Sigmoid colon (tissue), 7 donors: ENCODE measurements around the gene RPS19. TPM values are rescaled to one million over a fixed set of nuclear protein-coding genes. Genes with fewer than 3 reads are reported as not detected.

ENCODE experiments used
- DNase-seq: peaks from one replicate; pipeline ENCODE4 v3.0.0-alpha.2; 2019
- H3K27ac ChIP-seq, 4 donors: fragments of 200-600 bp; sonication (generic); one replicate each; pipeline ENCODE4 v1.5.1; 2016 to 2019; ENCODE audit warnings: mild to moderate bottlenecking in 1 of 4
- H3K27me3 ChIP-seq, 3 donors: fragments of 200-600 bp; sonication (generic); one replicate each; pipeline ENCODE4 v1.5.1; 2019; ENCODE audit warnings: mild to moderate bottlenecking in 1 of 3
- H3K36me3 ChIP-seq, 4 donors: fragments of 200-600 bp; sonication (generic); one replicate each; pipeline ENCODE4 v1.5.1; 2016 to 2019
- H3K4me1 ChIP-seq, 4 donors: fragments of 200-600 bp; sonication (generic); one replicate each; pipeline ENCODE4 v1.5.1; 2017 to 2019
- H3K4me3 ChIP-seq, 4 donors: fragments of 200-600 bp; sonication (generic); one replicate each; pipeline ENCODE4 v1.5.1; 2017 to 2019; ENCODE audit warnings: mild to moderate bottlenecking in 2 of 4, moderate library complexity in 1 of 4
- H3K9me3 ChIP-seq, 4 donors: fragments of 200-600 bp in 3 of 4; sonication (generic) in 3 of 4; one replicate each; pipeline versions ENCODE4 v1.5.1 to v1.6.1; 2013 to 2019
- EP300 ChIP-seq, 4 donors: sonication (generic); formaldehyde crosslinking; IDR thresholded peaks; one replicate each; pipeline ENCODE4 v1.6.1; 2017; ENCODE audit warnings: antibody characterized with exemption in 4 of 4
- POLR2A ChIP-seq, 2 donors: fragments of 450-650 bp; IDR thresholded peaks; one replicate each; pipeline ENCODE4 v1.6.1; 2016; ENCODE audit warnings: antibody characterized with exemption in 2 of 2, mild to moderate bottlenecking in 2 of 2, moderate library complexity in 2 of 2
- POLR2AphosphoS5 ChIP-seq, 4 donors: sonication (generic); formaldehyde crosslinking; IDR thresholded peaks; one replicate each; pipeline ENCODE4 v1.6.1; 2017; ENCODE audit warnings: antibody characterized with exemption in 4 of 4
- whole genome bisulfite sequencing, 2 donors: extraction: QIAGEN DNeasy Blood & Tissue Kit; methylation state at CpG; one replicate each; pipeline ENCODE4 v1.1.7; 2013; 5-methylcytosine and 5-hydroxymethylcytosine counted together
- intact Hi-C: fragments of 100-400 bp; cut with DNase I; formaldehyde crosslinking; loops from one replicate; pipeline ENCODE4 v1.15.1; 2023
- polyA plus RNA-seq, 3 donors: library from polyadenylated mRNA; stranded (reverse); fragments of 200-250 nt; gene quantifications; one replicate each; pipeline ENCODE4 v1.2.3, GENCODE V29; 2013
- total RNA-seq, 4 donors: library from RNA; depleted of rRNA; stranded (reverse); fragments of >200 nt; gene quantifications; one replicate each; pipeline ENCODE4 v1.1.0, GENCODE V29; 2016
- TF ChIP-seq, protein P1 (sequence below), 4 experiments: fragments of 450-650 bp in 3 of 4; fragments of 200-600 bp in 1 of 4; IDR thresholded peaks; one replicate each; pipeline ENCODE4 v1.5.1; 2016 to 2019; ENCODE audit warnings: antibody characterized with exemption in 4 of 4, mild to moderate bottlenecking in 3 of 4, moderate library complexity in 2 of 4
- donor health status: healthy with polysubstance abuse.
- donor health status: Bipolar disorder and iron deficiency.
- donor health status: healthy.

RPS19 gene
- total and polyA plus RNA-seq, 7 donors = 738 to 3,435 (median 1,695) TPM

DNA sequence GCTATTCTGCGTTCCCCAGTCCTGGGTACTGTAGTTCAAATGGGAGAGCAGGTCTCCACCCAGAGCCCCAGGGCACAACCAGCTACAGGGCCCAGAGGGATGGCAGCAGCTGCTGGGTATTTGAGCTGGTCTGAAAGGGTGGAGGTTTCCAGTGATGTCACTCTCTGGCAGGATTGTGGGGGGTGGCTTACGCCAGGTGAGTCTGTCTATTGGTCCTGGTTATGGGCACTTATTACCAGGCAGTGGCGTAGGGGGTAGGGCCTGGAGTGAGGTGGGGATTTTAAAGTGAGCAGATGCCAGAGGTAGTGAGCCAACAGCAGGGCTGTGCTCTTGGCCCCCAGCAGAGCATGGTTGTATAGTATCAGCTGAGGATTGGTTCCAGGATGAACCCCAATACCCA, 6.2 kb downstream of the RPS19 start:
- no peak for DNase-seq
- intact Hi-C loops = no loop called here
- Histone ChIP-seq H3K4me3 (no peak overlapping the region), H3K9me3 (no peaks in the 10 kb centered on the region), H3K4me1 (peaks cover 0 to 31% (median 27%) of the 10 kb centered on the region in 4 donors), H3K36me3 (peaks cover 25 to 94% (median 54%) of the 10 kb centered on the region in 4 donors), H3K27me3 (no peaks in the 10 kb centered on the region), H3K27ac (no peak overlapping the region)
- 83 to 92% methylated on average over 3 of the region's 3 CpGs for WGBS, 2 donors
- TF ChIP-seq, protein P1, sequence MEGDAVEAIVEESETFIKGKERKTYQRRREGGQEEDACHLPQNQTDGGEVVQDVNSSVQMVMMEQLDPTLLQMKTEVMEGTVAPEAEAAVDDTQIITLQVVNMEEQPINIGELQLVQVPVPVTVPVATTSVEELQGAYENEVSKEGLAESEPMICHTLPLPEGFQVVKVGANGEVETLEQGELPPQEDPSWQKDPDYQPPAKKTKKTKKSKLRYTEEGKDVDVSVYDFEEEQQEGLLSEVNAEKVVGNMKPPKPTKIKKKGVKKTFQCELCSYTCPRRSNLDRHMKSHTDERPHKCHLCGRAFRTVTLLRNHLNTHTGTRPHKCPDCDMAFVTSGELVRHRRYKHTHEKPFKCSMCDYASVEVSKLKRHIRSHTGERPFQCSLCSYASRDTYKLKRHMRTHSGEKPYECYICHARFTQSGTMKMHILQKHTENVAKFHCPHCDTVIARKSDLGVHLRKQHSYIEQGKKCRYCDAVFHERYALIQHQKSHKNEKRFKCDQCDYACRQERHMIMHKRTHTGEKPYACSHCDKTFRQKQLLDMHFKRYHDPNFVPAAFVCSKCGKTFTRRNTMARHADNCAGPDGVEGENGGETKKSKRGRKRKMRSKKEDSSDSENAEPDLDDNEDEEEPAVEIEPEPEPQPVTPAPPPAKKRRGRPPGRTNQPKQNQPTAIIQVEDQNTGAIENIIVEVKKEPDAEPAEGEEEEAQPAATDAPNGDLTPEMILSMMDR (IDR thresholded peaks at IDR 0.05) = no peak
- TF ChIP-seq POLR2A (IDR thresholded peaks at IDR 0.05) = no peak

DNA sequence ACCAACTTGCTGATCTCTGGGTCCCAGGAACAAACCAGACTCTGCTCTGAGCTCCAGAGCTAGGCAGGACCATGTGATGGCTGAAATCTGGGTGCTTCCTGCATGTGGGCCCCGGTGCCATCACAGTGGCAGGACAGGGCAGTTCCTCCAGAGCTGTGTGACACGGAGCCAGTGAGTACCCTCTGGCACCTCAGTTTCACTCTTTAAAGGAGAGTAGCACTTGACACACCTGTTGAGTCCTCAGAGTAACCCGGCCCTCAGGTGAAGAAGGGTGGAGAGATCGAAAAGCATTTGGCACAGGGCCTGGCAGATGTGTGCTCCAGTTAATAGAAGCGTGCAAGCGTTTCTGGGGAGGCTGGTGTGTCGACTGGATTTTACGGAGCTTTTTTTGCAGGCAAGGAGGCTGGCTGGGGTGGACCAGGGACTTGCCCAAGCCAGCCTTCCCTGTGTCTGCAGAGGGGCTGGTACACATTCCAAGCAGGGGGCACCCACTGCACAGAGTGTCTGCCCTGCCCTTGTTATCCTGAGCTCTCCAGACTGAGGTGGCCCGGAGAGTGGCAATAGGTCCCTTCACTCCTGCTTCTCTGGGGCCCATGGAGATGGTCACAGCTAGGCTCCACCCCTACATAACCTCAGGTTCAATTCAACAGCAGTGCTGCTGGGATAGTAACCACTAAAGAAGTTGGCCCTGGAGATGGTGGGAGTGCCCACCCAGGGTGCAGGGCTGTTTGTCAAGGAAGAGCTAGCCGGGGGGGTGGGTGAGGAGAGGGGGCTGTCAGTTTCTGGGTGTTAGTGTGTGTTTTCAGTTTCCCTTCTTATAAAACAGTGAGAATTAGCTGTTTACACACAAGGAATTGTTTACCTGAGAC, 8.3 kb downstream of the RPS19 start:
- H3K9me3 ChIP-seq = no peaks in the 10 kb centered on the region
- peaks cover 0 to 10% (median 7%) of the 10 kb centered on the region in 4 donors for H3K4me1 ChIP-seq
- no peak for DNase-seq
- intact Hi-C loops = no loop called here
- no peak overlapping the region for H3K27ac ChIP-seq
- H3K36me3 ChIP-seq = peaks cover 28 to 83% (median 46%) of the 10 kb centered on the region in 4 donors
- TF ChIP-seq, protein P1 (IDR thresholded peaks at IDR 0.05) = no peak
- no peak for TF ChIP-seq POLR2A (IDR thresholded peaks at IDR 0.05)
- no peak for TF ChIP-seq EP300 (IDR thresholded peaks at IDR 0.05)
- no peak for TF ChIP-seq POLR2AphosphoS5 (IDR thresholded peaks at IDR 0.05)
- no peak overlapping the region for H3K4me3 ChIP-seq
- 31 to 67% methylated on average over 10 of the region's 10 CpGs for WGBS, 2 donors
- no peaks in the 10 kb centered on the region for H3K27me3 ChIP-seq

- TF ChIP-seq EP300 (IDR thresholded peaks at IDR 0.05) = no peak
- TF ChIP-seq, protein P1 (IDR thresholded peaks at IDR 0.05) = no peak
- Histone ChIP-seq H3K27ac (no peak overlapping the region), H3K9me3 (no peaks in the 10 kb centered on the region), H3K4me1 (peaks cover 0 to 8% (median 6%) of the 10 kb centered on the region in 4 donors), H3K27me3 (no peaks in the 10 kb centered on the region), H3K36me3 (peaks cover 27 to 77% (median 44%) of the 10 kb centered on the region in 4 donors), H3K4me3 (no peak overlapping the region)
- intact Hi-C loops = no loop called here
- WGBS, 2 donors = 89 to 90% methylated on average over 12 of the region's 12 CpGs
- no peak for DNase-seq
Measured at GRCh38 chr19:41868989-41869300, 8.9 kb downstream of the RPS19 start.

DNA sequence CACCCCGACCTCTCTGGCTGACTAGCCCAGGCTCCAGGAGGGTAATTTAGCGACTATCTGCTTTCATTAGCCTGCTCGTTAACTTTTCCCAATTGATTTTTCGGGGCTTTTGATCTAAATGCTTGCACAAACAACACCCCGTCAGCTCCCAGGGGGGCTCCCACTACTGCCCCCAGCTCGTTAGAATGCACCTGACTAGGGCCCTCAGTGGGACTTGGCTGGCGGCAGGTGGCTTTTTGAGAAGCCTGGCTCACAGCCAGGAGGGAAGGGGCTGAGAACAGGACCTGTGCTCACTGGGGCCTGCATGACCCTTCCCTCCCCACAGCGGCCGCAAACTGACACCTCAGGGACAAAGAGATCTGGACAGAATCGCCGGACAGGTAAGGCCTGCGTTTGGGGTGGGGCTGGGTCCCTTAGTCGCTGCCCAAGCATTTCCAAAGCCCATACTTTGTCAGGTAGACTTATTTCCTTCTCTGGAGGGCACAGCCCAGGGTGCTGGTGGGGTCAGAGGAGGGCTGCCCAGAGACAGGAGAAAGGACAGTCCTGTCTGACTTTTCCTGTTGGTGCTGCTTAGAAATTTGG, 9.4 kb downstream of the RPS19 start:
- no peak overlapping the region for H3K4me3 ChIP-seq
- 69 to 78% methylated on average over 13 of the region's 13 CpGs for WGBS, 2 donors
- no peak for DNase-seq
- no peaks in the 10 kb centered on the region for H3K9me3 ChIP-seq
- intact Hi-C loops = no loop called here
- H3K27me3 ChIP-seq = no peaks in the 10 kb centered on the region
- TF ChIP-seq POLR2A (IDR thresholded peaks at IDR 0.05) = no peak
- no peak for TF ChIP-seq EP300 (IDR thresholded peaks at IDR 0.05)
- no peak for TF ChIP-seq POLR2AphosphoS5 (IDR thresholded peaks at IDR 0.05)
- TF ChIP-seq, protein P1 (IDR thresholded peaks at IDR 0.05) = no peak
- peaks cover 22 to 71% (median 39%) of the 10 kb centered on the region in 4 donors for H3K36me3 ChIP-seq
- H3K4me1 ChIP-seq = peaks cover 0 to 8% (median 3%) of the 10 kb centered on the region in 4 donors
- no peak overlapping the region for H3K27ac ChIP-seq
